Measurements from ENCODE around the gene CAMK2D. TPM values are rescaled to one million over a fixed set of nuclear protein-coding genes. Genes with fewer than 3 reads are reported as not detected.
A peak's percentile ranks its signal among the peaks of the same experiment; 100 is the strongest.

Gene CAMK2D
- polyA plus RNA-seq, 2 of the 4 experiments (the other 2 are of a cell fraction), result 19.1 to 59.9 TPM

DNA sequence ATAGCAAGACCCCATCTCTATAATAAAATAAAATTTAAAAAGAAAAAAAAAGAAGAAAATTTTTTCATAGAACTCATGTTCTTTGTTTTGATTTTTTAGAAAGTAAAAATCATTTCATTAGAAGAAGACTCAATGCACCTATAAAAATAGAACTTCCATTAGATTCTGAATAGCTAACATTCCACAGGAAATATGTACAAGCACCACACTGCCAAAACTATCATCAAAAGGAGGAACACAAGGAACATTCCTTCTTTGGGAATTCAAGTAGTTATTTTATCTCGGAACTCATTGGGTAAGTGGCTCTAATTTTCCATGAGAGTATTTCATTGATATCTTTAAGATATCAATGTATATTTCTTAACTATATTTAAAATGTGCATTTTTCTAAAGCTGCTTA, 157.6 kb downstream of the CAMK2D start:
- DNase-seq (ENCODE audit: low read depth in 1 of 2, low spot score in 1 of 2), result no peak
- H3K4me3 ChIP-seq, result no peak overlapping the region
- H3K4me1 ChIP-seq, result peaks cover 25% of the 10 kb centered on the region
- no peak for ATAC-seq
- no peak overlapping the region for H3K27ac ChIP-seq
- ChIA-PET CTCF (no interaction called here), POLR2A (interaction anchor here (0.6 kb wide), 1 partner anchor 42 kb away, joined by 3 read pairs; no protein-coding TSS in a partner anchor)
- no peak for FAIRE-seq
- H3K9me3 ChIP-seq, result no peaks in the 10 kb centered on the region
- TF ChIP-seq PHF8 (IDR thresholded peaks at IDR 0.05; ENCODE audit: borderline replicate concordance, low read depth), result no peak
- TF ChIP-seq CTCF (IDR thresholded peaks at IDR 0.05), result no peak
- no peak for TF ChIP-seq CBX2 (IDR thresholded peaks at IDR 0.05; ENCODE audit: borderline replicate concordance, low read depth)
- no peak for TF ChIP-seq HEYL (CRISPR knock-in tag; IDR thresholded peaks at IDR 0.05)
- no peak for TF ChIP-seq FOXS1 (CRISPR knock-in tag; IDR thresholded peaks at IDR 0.05)
- no peak for TF ChIP-seq NPAS2 (CRISPR knock-in tag; IDR thresholded peaks at IDR 0.05; ENCODE audit: borderline replicate concordance)
- no peak for TF ChIP-seq RFX5 (IDR thresholded peaks at IDR 0.05)
- no peak for TF ChIP-seq HOXA7 (CRISPR knock-in tag; IDR thresholded peaks at IDR 0.05)
- 94% methylated on average over 1 of the region's 1 CpG for WGBS (ENCODE audit: missing lambda C conversion rate)
- no peak overlapping the region for H3K4me2 ChIP-seq

- CTCF ChIA-PET, result no interaction called here
- WGBS (ENCODE audit: missing lambda C conversion rate), result 77% methylated on average over 8 of the region's 8 CpGs
- FAIRE-seq, result no peak
- peaks cover 25% of the 10 kb centered on the region for H3K4me1 ChIP-seq
- no peak overlapping the region for H3K4me3 ChIP-seq
- ATAC-seq, result no peak
- H3K4me2 ChIP-seq, result no peak overlapping the region
- no peaks in the 10 kb centered on the region for H3K9me3 ChIP-seq
- POLR2A ChIA-PET, result no interaction called here
- no peak for DNase-seq (ENCODE audit: low read depth in 1 of 2, low spot score in 1 of 2)
- peak overlapping the region in 1 of 2 experiments; percentile 64; a peak in 2 of 6 replicates for H3K27ac ChIP-seq
- TF ChIP-seq ESRRA (IDR thresholded peaks at IDR 0.05; ENCODE audit: borderline replicate concordance, low read length) (no peak), BHLHE40 (IDR thresholded peaks at IDR 0.05; ENCODE audit: low read depth, low read length) (no peak), POLR2A (IDR thresholded peaks at IDR 0.05; ENCODE audit: low read length) (no peak), CEBPB (IDR thresholded peaks at IDR 0.05) (no peak), KDM5A (IDR thresholded peaks at IDR 0.05) (no peak), NR3C1 (IDR thresholded peaks at IDR 0.05) (no peak), JUNB (IDR thresholded peaks at IDR 0.05) (no peak), MYC (IDR thresholded peaks at IDR 0.05; ENCODE audit: borderline replicate concordance, low read length) (no peak), RAD21 (conservative IDR thresholded peaks at IDR 0.05 in 1 of 2, IDR thresholded peaks at IDR 0.05 in 1 of 2) (no peak)
- TF ChIP-seq, protein P1, sequence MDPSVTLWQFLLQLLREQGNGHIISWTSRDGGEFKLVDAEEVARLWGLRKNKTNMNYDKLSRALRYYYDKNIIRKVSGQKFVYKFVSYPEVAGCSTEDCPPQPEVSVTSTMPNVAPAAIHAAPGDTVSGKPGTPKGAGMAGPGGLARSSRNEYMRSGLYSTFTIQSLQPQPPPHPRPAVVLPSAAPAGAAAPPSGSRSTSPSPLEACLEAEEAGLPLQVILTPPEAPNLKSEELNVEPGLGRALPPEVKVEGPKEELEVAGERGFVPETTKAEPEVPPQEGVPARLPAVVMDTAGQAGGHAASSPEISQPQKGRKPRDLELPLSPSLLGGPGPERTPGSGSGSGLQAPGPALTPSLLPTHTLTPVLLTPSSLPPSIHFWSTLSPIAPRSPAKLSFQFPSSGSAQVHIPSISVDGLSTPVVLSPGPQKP (IDR thresholded peaks at IDR 0.05; ENCODE audit: low read depth, low read length), result no peak
Measured at GRCh38 chr4:113602646-113603228, 158.8 kb downstream of the CAMK2D start.

- Histone ChIP-seq H3K9me3 (no peaks in the 10 kb centered on the region), H3K4me1 (peaks cover 25% of the 10 kb centered on the region), H3K27ac (no peak overlapping the region), H3K4me3 (no peak overlapping the region), H3K4me2 (no peak overlapping the region)
- TF ChIP-seq ZNF302 (CRISPR knock-in tag; IDR thresholded peaks at IDR 0.05) (no peak), HES2 (IDR thresholded peaks at IDR 0.05) (no peak), MAFK (IDR thresholded peaks at IDR 0.05; ENCODE audit: partially characterized antibody) (no peak), HDAC2 (IDR thresholded peaks at IDR 0.05) (no peak), BHLHE40 (IDR thresholded peaks at IDR 0.05; ENCODE audit: low read depth, low read length) (no peak), HOXB13 (CRISPR knock-in tag; IDR thresholded peaks at IDR 0.05; ENCODE audit: low read depth) (no peak), NR3C1 (IDR thresholded peaks at IDR 0.05) (no peak), HOXB5 (CRISPR knock-in tag; IDR thresholded peaks at IDR 0.05) (no peak), PHF8 (IDR thresholded peaks at IDR 0.05; ENCODE audit: borderline replicate concordance, low read depth) (no peak), RAD21 (conservative IDR thresholded peaks at IDR 0.05 in 1 of 2, IDR thresholded peaks at IDR 0.05 in 1 of 2) (no peak), CTCF (IDR thresholded peaks at IDR 0.05) (no peak), CBX2 (IDR thresholded peaks at IDR 0.05; ENCODE audit: borderline replicate concordance, low read depth) (no peak)
- TF ChIP-seq, protein P2, sequence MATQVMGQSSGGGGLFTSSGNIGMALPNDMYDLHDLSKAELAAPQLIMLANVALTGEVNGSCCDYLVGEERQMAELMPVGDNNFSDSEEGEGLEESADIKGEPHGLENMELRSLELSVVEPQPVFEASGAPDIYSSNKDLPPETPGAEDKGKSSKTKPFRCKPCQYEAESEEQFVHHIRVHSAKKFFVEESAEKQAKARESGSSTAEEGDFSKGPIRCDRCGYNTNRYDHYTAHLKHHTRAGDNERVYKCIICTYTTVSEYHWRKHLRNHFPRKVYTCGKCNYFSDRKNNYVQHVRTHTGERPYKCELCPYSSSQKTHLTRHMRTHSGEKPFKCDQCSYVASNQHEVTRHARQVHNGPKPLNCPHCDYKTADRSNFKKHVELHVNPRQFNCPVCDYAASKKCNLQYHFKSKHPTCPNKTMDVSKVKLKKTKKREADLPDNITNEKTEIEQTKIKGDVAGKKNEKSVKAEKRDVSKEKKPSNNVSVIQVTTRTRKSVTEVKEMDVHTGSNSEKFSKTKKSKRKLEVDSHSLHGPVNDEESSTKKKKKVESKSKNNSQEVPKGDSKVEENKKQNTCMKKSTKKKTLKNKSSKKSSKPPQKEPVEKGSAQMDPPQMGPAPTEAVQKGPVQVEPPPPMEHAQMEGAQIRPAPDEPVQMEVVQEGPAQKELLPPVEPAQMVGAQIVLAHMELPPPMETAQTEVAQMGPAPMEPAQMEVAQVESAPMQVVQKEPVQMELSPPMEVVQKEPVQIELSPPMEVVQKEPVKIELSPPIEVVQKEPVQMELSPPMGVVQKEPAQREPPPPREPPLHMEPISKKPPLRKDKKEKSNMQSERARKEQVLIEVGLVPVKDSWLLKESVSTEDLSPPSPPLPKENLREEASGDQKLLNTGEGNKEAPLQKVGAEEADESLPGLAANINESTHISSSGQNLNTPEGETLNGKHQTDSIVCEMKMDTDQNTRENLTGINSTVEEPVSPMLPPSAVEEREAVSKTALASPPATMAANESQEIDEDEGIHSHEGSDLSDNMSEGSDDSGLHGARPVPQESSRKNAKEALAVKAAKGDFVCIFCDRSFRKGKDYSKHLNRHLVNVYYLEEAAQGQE (IDR thresholded peaks at IDR 0.05), result no peak
- DNase-seq (ENCODE audit: low read depth in 1 of 2, low spot score in 1 of 2) (no peak), FAIRE-seq (no peak), ATAC-seq (no peak)
- CTCF ChIA-PET, result no interaction called here
- WGBS (ENCODE audit: missing lambda C conversion rate), result 88% methylated on average over 4 of the region's 4 CpGs
- POLR2A ChIA-PET, result no interaction called here
Measured at GRCh38 chr4:113601636-113602035, 159.9 kb downstream of the CAMK2D start.

All from A549 (cell line).